GM12878 (cell line): ENCODE results near the gene MYCBP. TPM values are rescaled to one million over a fixed set of nuclear protein-coding genes. Genes with fewer than 3 reads are reported as not detected.
A peak's percentile ranks its signal among the peaks of the same experiment; 100 is the strongest.

ENCODE experiments used
- ATAC-seq: fragments of 200-7000 bp; cut with Tn5 transposase; 3 replicates; pipeline ENCODE4 v1.9.1; 2020; ENCODE audit warnings: mild to moderate bottlenecking, moderate library complexity
- BruUV-seq: library from RNA; stranded (reverse); fragments of 400-500 nt; replicated peaks from 2 replicates; lab custom pipeline; 2021; lab: Mats Ljungman, UMichigan
- CTCF ChIA-PET: fragments of 300-600 bp; sonication (Branson Sonifier 250); formaldehyde crosslinking; extraction: SDS; loops from one replicate; lab custom pipeline; 2021; ENCODE audit warnings: inconsistent platforms; lab: Yijun Ruan, JAX
- POLR2A ChIA-PET: fragments of 350-600 bp; formaldehyde crosslinking; extraction: SDS; loops from one replicate; lab custom pipeline; 2021; ENCODE audit warnings: inconsistent platforms; lab: Charles Lee
- RAD21 ChIA-PET: fragments of 300-600 bp; sonication (Branson Sonifier 250); formaldehyde crosslinking; loops from one replicate; lab custom pipeline; 2023; ENCODE audit warnings: antibody characterized with exemption; ENCODE audit not compliant: unreplicated experiment; lab: Charles Lee
- SMC1A ChIA-PET: fragments of 300-600 bp; sonication (Branson Sonifier 250); formaldehyde crosslinking; loops from one replicate; lab custom pipeline; 2023; ENCODE audit not compliant: unreplicated experiment, uncharacterized antibody; lab: Charles Lee
- DNase-seq: peaks from one replicate; pipeline ENCODE4 v3.0.0-alpha.2; 2011; ENCODE audit warnings: low read depth, low spot score
- FAIRE-seq: peaks from 3 replicates; lab custom pipeline; 2011; peaks lifted over from hg19 to GRCh38; lab: Jason Lieb, UNC
- H2AFZ ChIP-seq: 2 replicates; pipeline ENCODE4 v1.6.0; 2011; ENCODE audit warnings: low read depth, low read length, control low read depth; ENCODE audit not compliant: control insufficient read depth
- H3K27ac ChIP-seq: 2 replicates; pipeline ENCODE4 v1.5.1; 2011; ENCODE audit warnings: control low read depth; ENCODE audit not compliant: control insufficient read depth, insufficient read depth
- H3K27me3 ChIP-seq, 2 experiments: replicated peaks in 1 of 2; 2 replicates each; pipeline versions ENCODE4 v1.6.0 to v1.6.1; 2011; ENCODE audit warnings: low read length in 1 of 2; ENCODE audit not compliant: control insufficient read depth in 2 of 2, insufficient read depth in 2 of 2
- H3K36me3 ChIP-seq, 2 experiments: 2 replicates each; pipeline ENCODE4 v1.5.1; 2011; ENCODE audit warnings: low read length in 1 of 2; ENCODE audit not compliant: control insufficient read depth in 2 of 2, insufficient read depth in 2 of 2
- H3K4me1 ChIP-seq: 2 replicates; pipeline ENCODE4 v1.6.1; 2011; ENCODE audit warnings: mild to moderate bottlenecking, low read length, moderate library complexity, mixed read lengths; ENCODE audit not compliant: control insufficient read depth, insufficient read depth
- H3K4me2 ChIP-seq: 2 replicates; pipeline ENCODE4 v1.6.0; 2011; ENCODE audit warnings: control low read depth; ENCODE audit not compliant: control insufficient read depth, insufficient read depth
- H3K4me3 ChIP-seq: fragments of 200-600 bp; sonication (generic); 2 replicates; pipeline ENCODE4 v1.5.1; 2016
- H3K79me2 ChIP-seq: 2 replicates; pipeline ENCODE4 v1.6.0; 2011; ENCODE audit warnings: low read length; ENCODE audit not compliant: control insufficient read depth, insufficient read depth
- H3K9ac ChIP-seq: 2 replicates; pipeline ENCODE4 v1.8.0; 2011; ENCODE audit warnings: low read length, control low read depth, mixed read lengths; ENCODE audit not compliant: control insufficient read depth, insufficient read depth
- H3K9me3 ChIP-seq: replicated peaks from 3 replicates; pipeline ENCODE4 v1.5.1; 2011; ENCODE audit warnings: mild to moderate bottlenecking, low read length; ENCODE audit not compliant: control insufficient read depth, insufficient read depth
- H4K20me1 ChIP-seq: 2 replicates; pipeline ENCODE4 v1.6.0; 2011; ENCODE audit not compliant: control insufficient read depth, insufficient read depth
- CHD2 ChIP-seq: IDR thresholded peaks from 2 replicates; pipeline ENCODE4 v1.6.1; 2011; ENCODE audit warnings: low read depth, low read length, improper control_type of control experiment, borderline replicate concordance
- CREM ChIP-seq: IDR thresholded peaks from 2 replicates; pipeline ENCODE4 v1.6.1; 2014; ENCODE audit warnings: antibody characterized with exemption, low read depth
- CUX1 ChIP-seq: IDR thresholded peaks from 2 replicates; pipeline ENCODE4 v1.6.1; 2012; ENCODE audit warnings: improper control_type of control experiment, low read depth, low read length; ENCODE audit not compliant: insufficient replicate concordance
- HCFC1 ChIP-seq: fragments of 150-350 bp; IDR thresholded peaks from 2 replicates; pipeline ENCODE4 v1.6.1; 2014; ENCODE audit warnings: low read length
- JUNB ChIP-seq: IDR thresholded peaks from 2 replicates; pipeline ENCODE4 v1.6.1; 2016; ENCODE audit warnings: antibody characterized with exemption, mild to moderate bottlenecking
- KDM1A ChIP-seq: fragments of 200-600 bp; sonication (generic); IDR thresholded peaks from 2 replicates; pipeline ENCODE4 v1.6.1; 2016; ENCODE audit warnings: borderline replicate concordance
- MYC ChIP-seq: IDR thresholded peaks from 2 replicates; pipeline ENCODE4 v1.6.1; 2011; ENCODE audit warnings: mild to moderate bottlenecking, low read length, moderate library complexity, inconsistent platforms; ENCODE audit not compliant: insufficient read depth, insufficient replicate concordance, insufficient read length, severe bottlenecking
- NR2C1 ChIP-seq: fragments of 450-650 bp; IDR thresholded peaks from 2 replicates; pipeline ENCODE4 v1.6.1; 2017; ENCODE audit warnings: antibody characterized with exemption, mild to moderate bottlenecking, moderate library complexity
- PAX5 ChIP-seq: IDR thresholded peaks from 2 replicates; pipeline ENCODE4 v1.6.1; 2011; ENCODE audit warnings: low read depth, low read length, borderline replicate concordance
- PML ChIP-seq: IDR thresholded peaks from 2 replicates; pipeline ENCODE4 v1.6.1; 2012; ENCODE audit warnings: low read length, inconsistent platforms
- RBBP5 ChIP-seq: fragments of 200-600 bp; sonication (generic); conservative IDR thresholded peaks from 2 replicates; pipeline ENCODE4 v1.6.1; 2016
- SMARCA5 ChIP-seq: fragments of 450-650 bp; IDR thresholded peaks from 2 replicates; pipeline ENCODE4 v1.6.1; 2017; ENCODE audit warnings: mild to moderate bottlenecking
- SP1 ChIP-seq: IDR thresholded peaks from one replicate; pipeline ENCODE4 v1.6.1; 2011; ENCODE audit warnings: low read depth, low read length
- WGBS: methylation state at CpG from one replicate; pipeline ENCODE4 v1.1.6; 2016; ENCODE audit warnings: low lambda C conversion rate; ENCODE audit not compliant: insufficient replicate concordance, insufficient coverage; ENCODE audit errors: missing lambda C conversion rate; 5-methylcytosine and 5-hydroxymethylcytosine counted together
- in situ Hi-C: fragments of 300-500 bp; cut with MboI; formaldehyde crosslinking; loops from 9 replicates; pipeline ENCODE4 v1.14.3; 2018; ENCODE audit warnings: mixed read lengths
- intact Hi-C: fragments of 100-400 bp; cut with micrococcal nuclease; formaldehyde crosslinking; loops from one replicate; pipeline ENCODE4 v1.14.2; 2022; ENCODE audit not compliant: unreplicated experiment
- polyA plus RNA-seq, 11 experiments: library from polyadenylated mRNA; depleted of rRNA in 4 of 11; unstranded in 6 of 11; stranded (reverse) in 5 of 11; fragments of >200 nt; fragmentation: Nextera tagmentation in 4 of 11; fragmentation: Illumina TruSeq in 1 of 11; extraction: Ambion mirVana in 4 of 11; extraction: Trizol in 1 of 11; gene quantifications; 1 replicate in 1 of 11; 2 replicates in 10 of 11; pipeline versions ENCODE4 v1.2.1 to v1.2.3, GENCODE V29; 2011 to 2016; ENCODE audit warnings: inconsistent platforms in 2 of 11, missing spikeins in 2 of 11, low read depth in 1 of 11
- total RNA-seq, 4 experiments: library from RNA; depleted of rRNA in 3 of 4; stranded (reverse); fragments of >200 nt in 3 of 4; fragmentation: Illumina TruSeq in 1 of 4; extraction: Trizol in 1 of 4; gene quantifications; 2 replicates each; pipeline versions ENCODE4 v1.2.1 to v1.2.3, GENCODE V29; 2013 to 2021

MYCBP gene
- total and polyA plus RNA-seq, 10 of the 15 experiments (the other 5 are each of a cell fraction or from before 2014, with no cell fraction given) = 26.1 to 210 (median 43.1) TPM

- no TSS peak for BruUV-seq
- H3K36me3 ChIP-seq = no peaks in the 10 kb centered on the region
- no peaks in the 10 kb centered on the region for H3K27me3 ChIP-seq
- RAD21 ChIA-PET = no interaction called here
- ATAC-seq = peak; percentile 30; the same call in 1 of the 3 replicates
- in situ Hi-C loops (no loop called here), intact Hi-C loops (no loop called here)
- no peaks in the 10 kb centered on the region for H3K79me2 ChIP-seq
- H3K9me3 ChIP-seq = no peaks in the 10 kb centered on the region
- POLR2A ChIA-PET = interaction anchor here (0.5 kb wide), 1 partner anchor 480 kb away, joined by 4 read pairs; no protein-coding TSS in a partner anchor
- H2AFZ ChIP-seq = no peak overlapping the region
- no peak overlapping the region for H3K4me3 ChIP-seq
- H3K4me1 ChIP-seq = no peaks in the 10 kb centered on the region
- TF ChIP-seq PML (no peak), MYC (no peak), HCFC1 (no peak), JUNB (no peak), CREM (no peak), NR2C1 (no peak), RBBP5 (no peak)
- no peak overlapping the region for H3K27ac ChIP-seq
- no peak for DNase-seq
- H3K4me2 ChIP-seq = no peak overlapping the region
- no peak for FAIRE-seq
- SMC1A ChIA-PET = no interaction called here
- CTCF ChIA-PET = interaction anchor here (1.3 to 1.6 kb wide), 3 partner anchors 10 to 173 kb away, joined by 3 to 4 read pairs (median 3); no protein-coding TSS in a partner anchor
- H4K20me1 ChIP-seq = no peaks in the 10 kb centered on the region
- WGBS = 46% methylated on average over 5 of the region's 5 CpGs
- H3K9ac ChIP-seq = no peak overlapping the region
These were observed 45.4 kb upstream of the MYCBP start for GRCh38 chr1:38918568-38918967.

GRCh38 chr1:38917772-38918171 is 44.6 kb upstream of the MYCBP start:
- no peak overlapping the region for H3K27ac ChIP-seq
- WGBS = 79% methylated on average over 1 of the region's 1 CpG

More at GRCh38 chr1:38917772-38918171, 44.6 kb upstream of the MYCBP start:
- ATAC-seq = no peak
- Histone ChIP-seq H2AFZ (no peak overlapping the region), H3K4me1 (no peaks in the 10 kb centered on the region), H3K9ac (no peak overlapping the region), H3K27me3 (no peaks in the 10 kb centered on the region), H4K20me1 (no peaks in the 10 kb centered on the region), H3K4me2 (no peak overlapping the region), H3K36me3 (no peaks in the 10 kb centered on the region), H3K4me3 (no peak overlapping the region), H3K79me2 (no peaks in the 10 kb centered on the region), H3K9me3 (no peaks in the 10 kb centered on the region)
- ChIA-PET SMC1A (no interaction called here), POLR2A (no interaction called here), CTCF (interaction anchor here (1.3 to 1.6 kb wide), 2 partner anchors 9 to 83 kb away, joined by 3 read pairs; no protein-coding TSS in a partner anchor), RAD21 (no interaction called here)
- in situ Hi-C loops (no loop called here), intact Hi-C loops (no loop called here)
- DNase-seq = no peak
- no peak for FAIRE-seq
- TF ChIP-seq PAX5 = no peak
- TF ChIP-seq CUX1 = no peak
- TF ChIP-seq KDM1A = no peak
- no peak for TF ChIP-seq SMARCA5
- no peak for TF ChIP-seq SP1
- TF ChIP-seq CHD2 = no peak
- BruUV-seq = no TSS peak
